GM21515 (cell line): Measurements from ENCODE around the gene NR1I2.

Source experiments
- ATAC-seq: cut with Tn5 transposase; IDR thresholded peaks from one replicate; pipeline ENCODE4 v1.9.1; 2021; ENCODE audit not compliant: unreplicated experiment

Gene NR1I2

DNA sequence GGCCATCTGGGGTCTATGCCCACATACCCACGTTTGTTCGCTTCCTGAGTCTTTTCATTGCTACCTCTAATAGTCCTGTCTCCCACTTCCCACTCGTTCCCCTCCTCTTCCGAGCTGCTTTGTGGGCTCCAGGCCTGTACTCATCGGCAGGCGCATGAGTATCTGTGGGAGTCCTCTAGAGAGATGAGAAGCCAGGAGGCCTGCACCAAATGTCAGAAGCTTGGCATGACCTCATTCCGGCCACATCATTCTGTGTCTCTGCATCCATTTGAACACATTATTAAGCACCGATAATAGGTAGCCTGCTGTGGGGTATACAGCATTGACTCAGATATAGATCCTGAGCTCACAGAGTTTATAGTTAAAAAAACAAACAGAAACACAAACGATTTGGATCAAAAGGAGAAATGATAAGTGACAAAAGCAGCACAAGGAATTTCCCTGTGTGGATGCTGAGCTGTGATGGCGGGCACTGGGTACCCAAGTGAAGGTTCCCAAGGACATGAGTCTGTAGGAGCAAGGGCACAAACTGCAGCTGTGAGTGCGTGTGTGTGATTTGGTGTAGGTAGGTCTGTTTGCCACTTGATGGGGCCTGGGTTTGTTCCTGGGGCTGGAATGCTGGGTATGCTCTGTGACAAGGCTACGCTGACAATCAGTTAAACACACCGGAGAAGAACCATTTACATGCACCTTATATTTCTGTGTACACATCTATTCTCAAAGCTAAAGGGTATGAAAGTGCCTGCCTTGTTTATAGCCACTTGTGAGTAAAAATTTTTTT, 35.9 kb downstream of the NR1I2 start:
- ATAC-seq = no peak

DNA sequence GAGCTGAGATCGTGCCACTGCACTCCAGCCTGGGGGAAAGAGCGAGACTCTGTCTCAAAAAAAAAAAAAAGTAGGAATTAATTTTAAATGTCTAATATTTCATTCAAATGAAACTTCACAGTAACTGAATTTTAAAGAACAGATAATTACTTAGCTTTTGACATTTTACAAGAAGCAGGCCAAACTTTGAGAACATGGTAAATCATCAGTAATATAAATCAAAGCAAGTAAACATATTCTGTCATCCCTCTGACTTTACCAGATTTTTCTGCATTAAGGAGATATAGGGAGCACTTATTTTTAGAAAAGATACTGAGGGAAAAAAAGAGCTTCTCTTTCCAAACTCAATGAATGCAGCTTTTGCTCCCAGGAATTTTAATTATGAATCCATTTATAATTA, 37.0 kb downstream of the NR1I2 start:
- ATAC-seq = no peak

DNA sequence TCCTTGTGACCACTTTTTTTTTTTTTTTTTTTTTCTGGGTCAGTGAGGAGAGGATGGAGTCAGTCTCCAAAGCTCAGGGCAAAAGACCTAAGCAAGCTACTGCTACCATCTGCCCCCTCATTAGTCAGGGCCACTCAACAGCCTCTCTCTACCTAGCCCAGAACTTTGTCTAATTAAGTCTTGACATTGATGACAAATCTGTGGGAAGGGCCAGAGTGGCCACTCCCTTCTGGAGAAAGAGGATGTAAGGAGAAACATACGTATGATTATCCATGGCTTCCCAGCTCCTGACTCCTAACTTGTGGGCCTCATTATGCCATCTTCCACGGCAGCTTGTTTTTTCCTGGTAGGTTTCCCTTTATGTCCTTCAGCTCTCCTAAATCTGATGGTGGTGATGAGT, 37.9 kb downstream of the NR1I2 start:
- no peak for ATAC-seq

DNA sequence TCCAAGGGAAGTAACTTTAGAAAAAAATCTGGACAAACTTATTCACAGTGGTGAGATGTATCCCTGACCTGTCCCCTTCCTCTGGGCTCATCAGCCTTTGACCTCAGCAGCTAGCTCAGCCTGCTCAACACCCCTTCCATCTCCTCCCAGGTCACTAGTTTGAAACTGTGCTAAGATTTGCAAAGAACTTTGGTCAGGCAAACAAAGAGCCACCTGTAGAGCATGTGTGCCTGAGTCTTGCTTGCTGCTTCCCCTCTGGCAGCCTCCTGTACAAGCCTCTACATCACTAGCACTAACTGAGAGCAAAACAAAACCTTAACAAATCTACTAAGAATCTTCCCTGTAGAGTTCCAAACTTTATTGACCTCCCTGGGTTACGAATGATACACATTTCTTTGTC, 43.9 kb downstream of the NR1I2 start:
- ATAC-seq = no peak

DNA sequence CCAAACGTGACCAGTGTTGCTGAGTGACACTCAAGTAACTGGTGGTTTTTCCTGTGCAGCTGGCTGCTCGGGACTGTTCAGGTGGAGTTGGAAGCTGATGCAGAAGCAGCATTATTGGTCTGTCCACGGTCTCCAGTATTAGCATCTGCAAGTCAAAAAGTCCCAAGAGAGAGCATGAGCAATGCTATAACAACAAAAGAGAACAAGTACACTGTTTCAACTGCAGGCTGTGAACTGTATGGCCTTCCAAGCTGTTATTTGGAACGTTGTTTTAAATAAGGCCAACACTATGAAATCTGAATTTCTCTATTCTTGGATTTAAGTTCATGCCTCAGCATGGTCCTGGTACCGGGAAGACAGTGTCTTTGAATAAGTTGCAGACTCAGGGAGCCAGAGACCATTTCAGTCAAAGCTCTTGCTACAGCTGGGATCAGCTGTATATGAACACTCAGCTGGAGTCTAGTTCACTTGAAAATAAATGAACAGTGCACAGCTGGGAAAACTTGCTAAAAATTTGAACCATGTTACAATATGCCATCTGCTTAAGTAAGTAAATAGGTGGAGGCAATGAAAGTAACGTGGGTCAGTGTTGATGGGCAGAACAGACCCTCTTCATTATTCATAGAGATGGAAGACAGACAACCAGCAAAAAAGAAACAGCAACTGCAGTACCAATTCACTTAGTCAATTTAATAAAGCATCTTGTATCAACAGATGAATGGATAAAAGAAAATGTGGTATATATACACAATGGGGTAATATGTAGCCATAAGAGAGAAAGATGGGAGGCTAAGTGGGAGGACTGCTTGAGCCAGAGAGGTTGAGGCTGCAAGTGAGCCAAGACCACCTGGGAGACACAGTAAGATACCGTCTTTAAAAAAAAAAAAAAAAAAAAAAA, 45.1 kb downstream of the NR1I2 start:
- no peak for ATAC-seq

DNA sequence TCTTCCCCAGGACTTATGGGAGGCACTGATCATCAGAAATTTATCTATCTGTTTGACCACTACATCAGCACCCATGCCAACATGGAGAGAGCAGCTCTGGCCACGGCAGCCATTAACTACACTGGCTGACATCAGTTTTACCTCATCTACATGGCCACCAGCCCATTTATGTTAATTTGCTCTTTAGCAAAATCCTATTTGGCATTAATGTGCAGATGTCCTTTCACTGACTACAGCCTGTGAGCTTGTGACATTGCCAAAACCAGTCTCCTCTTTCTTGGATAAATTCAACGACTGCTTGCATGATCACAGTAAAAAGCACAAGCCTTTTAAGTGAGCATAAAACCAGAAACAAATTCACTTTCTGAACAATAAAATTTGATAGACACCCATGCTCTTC, 47.5 kb downstream of the NR1I2 start:
- no peak for ATAC-seq

DNA sequence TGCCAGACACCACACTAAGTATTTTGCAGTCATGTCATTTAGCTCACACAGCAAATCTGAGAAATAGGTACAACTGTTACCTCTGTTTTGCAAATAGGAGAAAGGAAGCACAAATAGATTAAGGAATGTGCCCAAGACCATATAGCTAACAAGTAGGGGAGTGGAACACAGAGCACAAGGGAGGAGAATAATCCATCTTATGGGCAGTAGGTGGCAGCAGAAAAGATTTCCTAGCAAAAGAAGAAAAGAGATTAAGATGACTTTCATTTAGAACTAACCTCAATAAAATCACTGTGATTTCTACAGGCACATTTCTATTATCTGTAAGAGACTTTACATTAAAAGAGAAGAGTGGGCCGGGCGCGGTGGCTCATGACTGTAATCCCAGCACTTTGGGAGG, 49.1 kb downstream of the NR1I2 start:
- ATAC-seq = no peak

DNA sequence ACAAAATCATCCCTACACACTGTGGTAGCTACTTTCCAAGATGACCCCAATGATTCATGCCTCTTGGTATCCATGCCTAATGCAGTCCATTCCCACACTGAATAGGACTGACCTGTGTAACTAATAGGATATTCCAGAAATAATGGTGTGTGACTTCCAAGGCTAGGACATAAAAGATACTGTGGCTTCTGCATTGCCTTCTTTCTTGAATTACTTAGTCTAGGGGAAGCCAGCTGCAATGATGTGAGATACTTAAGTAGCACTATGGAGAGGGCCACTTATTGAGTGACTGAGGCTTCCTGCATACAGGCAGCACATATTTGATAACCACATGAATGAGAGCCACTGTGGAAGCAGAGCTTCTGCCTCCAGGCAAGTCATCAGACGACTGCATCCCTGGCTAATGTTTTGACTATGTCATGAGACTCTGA, 50.1 kb downstream of the NR1I2 start:
- no peak for ATAC-seq

DNA sequence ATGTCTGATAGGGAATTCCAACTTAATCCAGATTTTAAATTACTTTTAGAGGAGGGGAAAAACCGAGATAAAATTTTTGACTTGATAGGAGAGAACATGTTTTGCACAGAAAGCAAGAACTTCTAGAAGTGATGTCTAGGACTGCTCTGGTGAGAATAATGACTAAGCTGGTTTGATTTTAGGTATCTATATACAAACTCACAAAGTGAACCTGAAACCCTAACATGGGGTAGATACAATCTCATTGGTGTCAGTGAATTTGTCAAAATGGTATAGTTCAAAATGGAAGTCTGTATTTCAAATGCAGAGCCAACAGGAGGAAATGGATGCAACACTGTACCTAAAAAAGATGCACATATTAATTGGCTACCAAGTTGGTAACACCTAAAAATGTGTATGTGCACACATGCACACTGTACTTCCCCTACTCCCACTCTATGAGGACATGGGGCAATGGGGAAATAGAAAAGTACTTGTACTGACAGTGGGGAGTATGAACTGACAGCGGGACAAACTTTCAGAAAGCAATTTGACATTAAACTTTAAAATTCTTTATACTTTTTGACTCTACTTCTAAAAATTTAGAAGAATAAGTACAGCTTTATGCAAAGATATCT, 53.0 kb downstream of the NR1I2 start:
- ATAC-seq = no peak

DNA sequence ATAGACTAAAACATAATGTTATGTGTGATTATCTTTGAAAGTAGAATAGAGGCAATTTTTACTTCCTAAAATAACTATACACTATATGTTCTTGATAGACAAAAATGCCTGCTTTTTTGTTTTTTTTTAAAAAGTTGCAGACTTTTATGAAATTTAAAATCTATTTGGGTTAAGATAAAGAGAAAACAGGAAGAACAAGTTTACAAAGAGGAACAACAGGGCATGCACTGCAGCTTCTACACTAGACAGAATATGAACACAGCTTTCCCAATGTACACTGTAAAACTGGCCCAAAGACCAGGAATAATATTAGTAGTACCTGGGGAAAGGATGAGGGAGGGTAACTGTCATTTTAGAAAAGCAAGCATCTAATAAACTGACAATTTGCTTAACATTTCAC, 53.7 kb downstream of the NR1I2 start:
- no peak for ATAC-seq

DNA sequence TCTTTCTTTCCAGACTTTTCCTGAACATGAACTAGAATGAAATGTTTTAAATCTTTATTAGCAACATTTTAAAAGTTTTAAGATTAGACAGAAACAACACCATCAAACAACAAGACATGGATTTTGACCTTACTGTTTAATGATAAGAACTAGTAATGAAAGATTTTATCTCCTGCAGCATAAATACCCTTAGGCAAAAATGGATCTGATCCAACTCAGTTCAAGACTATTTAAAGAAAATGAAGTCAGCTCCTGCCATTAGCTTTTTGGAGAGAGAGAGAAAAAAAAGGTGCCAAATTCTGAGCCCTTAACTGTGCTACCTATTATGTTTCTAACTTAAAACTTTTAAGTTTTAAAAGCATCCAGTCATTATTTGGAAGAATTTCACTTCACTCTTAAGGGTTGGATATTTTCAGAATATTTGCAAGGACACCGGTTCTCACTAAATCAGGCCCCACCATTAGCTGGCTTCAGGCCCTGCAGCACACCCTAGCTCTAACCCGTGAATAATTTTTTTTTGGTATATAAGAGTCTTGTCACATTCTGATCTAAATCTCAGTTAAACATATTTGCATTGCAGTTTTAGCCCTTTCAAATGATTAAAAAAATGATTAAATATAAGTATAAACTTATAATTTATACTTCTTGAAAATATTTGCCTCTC, 60.0 kb downstream of the NR1I2 start:
- ATAC-seq = no peak

DNA sequence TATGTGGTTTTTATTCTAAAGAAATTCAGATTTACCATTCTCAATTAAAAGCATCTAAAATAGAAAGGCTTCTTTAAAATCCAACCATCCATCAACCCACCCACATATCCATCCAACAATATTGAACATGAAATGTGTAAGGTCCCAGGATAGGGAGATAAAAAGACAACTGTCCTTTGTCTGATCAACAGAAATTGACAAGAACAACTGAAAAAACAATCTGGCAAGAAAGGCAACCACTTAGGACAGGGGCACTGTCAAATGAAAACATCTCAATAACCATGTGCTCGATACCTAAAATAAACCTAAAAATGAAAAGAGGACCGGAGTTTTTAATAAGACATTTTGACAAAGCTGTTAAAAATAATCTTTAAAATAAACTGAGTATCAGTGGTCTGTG, 67.2 kb downstream of the NR1I2 start:
- no peak for ATAC-seq

DNA sequence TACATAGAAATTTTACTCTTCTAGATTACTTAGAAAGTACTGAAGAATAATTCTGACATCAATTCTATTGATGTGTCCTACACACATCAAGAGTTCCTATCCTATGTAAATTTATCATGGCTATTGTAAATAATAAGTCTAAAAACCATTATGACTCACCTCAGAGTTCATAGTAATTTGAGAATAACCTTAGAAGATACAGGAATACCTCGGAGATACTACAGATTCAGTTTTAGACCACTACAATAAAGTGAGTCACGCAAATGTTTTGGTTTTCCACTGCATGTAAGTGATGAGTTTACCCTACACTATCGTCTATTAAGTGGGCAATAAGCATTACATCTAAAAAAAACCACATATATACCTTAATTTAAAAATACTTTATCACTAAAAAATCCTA, 74.8 kb downstream of the NR1I2 start:
- ATAC-seq = no peak

DNA sequence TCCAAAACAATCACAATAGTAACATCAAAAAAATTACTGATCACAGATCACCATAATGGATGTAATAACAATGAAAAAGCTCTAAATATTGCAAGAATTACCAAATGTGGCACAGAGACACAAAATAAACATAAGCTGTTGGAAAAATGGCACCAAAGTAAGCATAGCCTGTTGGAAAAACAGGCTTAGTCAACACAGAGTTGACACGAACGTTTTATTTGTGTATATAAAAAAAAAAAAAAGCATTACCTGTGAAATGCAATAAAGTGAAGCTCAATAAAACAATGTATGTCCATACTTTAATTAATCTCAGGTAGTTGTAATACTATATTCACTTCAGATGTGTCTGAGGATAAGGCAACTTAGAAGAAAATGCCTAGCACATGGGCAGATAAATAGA, 77.1 kb downstream of the NR1I2 start:
- ATAC-seq = no peak

DNA sequence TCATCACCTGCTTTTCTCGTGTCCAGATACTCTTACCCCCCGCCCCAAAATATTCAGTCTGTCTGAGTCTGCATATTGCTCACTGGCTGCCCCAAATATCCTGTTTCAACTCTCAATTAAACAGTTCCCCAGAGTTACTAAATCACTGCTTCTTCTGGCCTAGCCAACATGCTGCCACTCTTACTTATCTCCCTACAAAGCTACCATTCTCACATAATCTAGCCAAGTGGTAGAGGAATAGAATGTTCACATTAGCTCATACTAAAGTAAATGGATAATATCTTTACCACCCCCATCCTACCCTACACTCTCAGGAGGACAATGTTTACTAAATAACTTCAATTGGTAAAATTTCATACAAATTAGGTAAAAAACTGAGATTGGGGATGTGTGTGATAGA, 77.8 kb downstream of the NR1I2 start:
- ATAC-seq = no peak

DNA sequence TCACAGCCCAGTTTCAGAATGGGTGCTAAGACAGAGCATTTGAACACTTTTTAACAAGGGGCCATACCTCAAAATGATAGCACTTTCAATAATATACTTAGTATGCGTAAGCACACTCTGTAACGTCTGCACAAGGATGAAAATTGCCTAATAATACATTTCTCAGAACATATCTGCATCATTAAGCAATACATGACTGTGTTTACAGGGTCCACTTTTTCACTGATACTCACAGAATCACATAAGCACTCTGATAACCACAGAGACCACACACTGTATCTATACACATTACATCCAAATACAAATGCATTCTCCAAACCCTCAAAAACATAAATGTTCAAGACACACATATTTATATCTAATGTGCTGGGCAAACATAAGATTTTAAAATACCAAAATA, 79.8 kb downstream of the NR1I2 start:
- ATAC-seq = no peak

DNA sequence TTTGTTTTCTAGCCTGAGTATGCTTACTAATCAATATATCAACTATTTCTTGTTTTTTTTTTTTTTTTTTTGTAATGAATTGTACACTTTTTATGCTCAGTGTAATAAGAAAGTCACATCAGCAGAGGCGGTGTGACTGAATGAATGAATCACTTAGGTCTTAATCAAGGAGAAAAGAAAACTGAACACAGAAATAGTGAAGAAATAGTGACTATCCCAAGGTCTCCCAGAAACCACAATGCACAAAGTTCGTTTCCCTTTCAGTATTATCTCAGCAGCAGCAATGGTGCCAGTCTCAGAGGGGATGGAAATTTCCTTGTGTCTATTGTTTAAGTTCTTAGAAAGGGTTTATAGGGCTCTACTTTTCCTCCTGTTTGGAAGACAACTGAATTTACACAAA, 80.7 kb downstream of the NR1I2 start:
- ATAC-seq = no peak

DNA sequence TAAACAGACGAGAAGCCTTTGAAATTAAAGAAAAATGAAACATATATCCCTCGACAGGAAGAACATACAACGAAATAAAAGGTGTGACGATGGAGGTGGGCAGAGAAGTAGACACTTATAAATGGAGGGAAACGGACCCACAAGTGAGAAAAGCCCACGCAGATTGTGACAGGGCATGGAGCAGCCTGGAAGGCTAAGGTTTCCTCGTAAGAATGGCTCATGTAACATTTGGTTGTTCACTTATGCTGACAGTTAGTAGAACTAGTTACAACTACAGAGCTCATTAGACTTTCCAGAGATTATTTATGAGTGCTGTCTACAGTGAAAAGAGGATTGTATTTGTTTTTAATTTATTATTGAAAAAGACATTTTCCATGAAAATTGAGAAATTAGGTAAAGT, 82.6 kb downstream of the NR1I2 start:
- ATAC-seq = no peak
